ENCODE data around the gene ADARB2.

GRCh38 chr10:1329622-1330021 lies 407.7 kb downstream of the ADARB2 start:
- no peak for TF ChIP-seq SPI1 (IDR thresholded peaks at IDR 0.05; ENCODE audit: borderline replicate concordance, low read depth)
- TF ChIP-seq CTCF (IDR thresholded peaks at IDR 0.05; ENCODE audit: insufficient read depth, low read length): no peak

All from HL-60 (cell line).